VCaP (cell line): Measurements from ENCODE around the gene LHX2.

Experiments
- H3K27ac ChIP-seq: fragments of 450-650 bp; 2 replicates; pipeline ENCODE4 v1.5.1; 2017
- TF ChIP-seq, protein P1 (sequence below): fragments of 450-650 bp; conservative IDR thresholded peaks from 2 replicates; pipeline ENCODE4 v1.5.1; 2017; ENCODE audit warnings: mild to moderate bottlenecking, moderate library complexity

LHX2 gene

DNA sequence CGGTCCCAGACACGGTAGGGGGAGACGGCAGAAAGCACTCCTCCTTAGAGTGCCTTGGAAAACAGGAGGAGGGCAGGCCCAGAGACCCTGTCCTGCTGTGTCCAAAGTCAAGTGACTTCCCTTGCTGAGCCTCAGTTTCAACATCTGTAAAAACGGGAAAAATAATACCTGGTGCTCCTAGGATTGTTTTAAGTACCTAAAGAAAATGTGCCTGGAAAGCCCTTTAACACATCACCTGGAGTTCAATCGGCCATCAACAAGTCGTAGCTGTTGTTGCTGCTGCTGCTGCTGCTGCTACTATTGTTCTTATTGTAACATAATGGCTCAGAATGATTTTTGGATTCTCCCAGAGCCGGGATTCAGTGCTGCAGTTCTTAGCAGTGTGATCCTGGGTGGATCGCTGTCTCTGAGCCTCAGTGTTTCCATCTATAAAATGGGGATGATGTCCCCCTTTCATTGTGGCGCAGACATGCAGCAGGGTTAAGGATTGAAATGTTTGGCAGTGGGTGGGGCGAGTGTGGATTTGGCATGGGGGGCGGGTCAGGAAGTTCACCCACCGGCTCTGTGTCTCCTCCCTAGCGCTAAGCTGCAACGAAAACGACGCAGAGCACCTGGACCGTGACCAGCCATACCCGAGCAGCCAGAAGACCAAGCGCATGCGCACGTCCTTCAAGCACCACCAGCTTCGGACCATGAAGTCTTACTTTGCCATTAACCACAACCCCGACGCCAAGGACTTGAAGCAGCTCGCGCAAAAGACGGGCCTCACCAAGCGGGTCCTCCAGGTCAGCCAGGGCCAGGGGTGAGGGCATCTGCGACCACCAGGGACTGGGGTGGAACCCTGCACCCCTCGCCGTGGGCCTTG, 9.2 kb downstream of the LHX2 start:
- H3K27ac ChIP-seq, result no peak overlapping the region
- TF ChIP-seq, protein P1, sequence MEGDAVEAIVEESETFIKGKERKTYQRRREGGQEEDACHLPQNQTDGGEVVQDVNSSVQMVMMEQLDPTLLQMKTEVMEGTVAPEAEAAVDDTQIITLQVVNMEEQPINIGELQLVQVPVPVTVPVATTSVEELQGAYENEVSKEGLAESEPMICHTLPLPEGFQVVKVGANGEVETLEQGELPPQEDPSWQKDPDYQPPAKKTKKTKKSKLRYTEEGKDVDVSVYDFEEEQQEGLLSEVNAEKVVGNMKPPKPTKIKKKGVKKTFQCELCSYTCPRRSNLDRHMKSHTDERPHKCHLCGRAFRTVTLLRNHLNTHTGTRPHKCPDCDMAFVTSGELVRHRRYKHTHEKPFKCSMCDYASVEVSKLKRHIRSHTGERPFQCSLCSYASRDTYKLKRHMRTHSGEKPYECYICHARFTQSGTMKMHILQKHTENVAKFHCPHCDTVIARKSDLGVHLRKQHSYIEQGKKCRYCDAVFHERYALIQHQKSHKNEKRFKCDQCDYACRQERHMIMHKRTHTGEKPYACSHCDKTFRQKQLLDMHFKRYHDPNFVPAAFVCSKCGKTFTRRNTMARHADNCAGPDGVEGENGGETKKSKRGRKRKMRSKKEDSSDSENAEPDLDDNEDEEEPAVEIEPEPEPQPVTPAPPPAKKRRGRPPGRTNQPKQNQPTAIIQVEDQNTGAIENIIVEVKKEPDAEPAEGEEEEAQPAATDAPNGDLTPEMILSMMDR, result no peak

DNA sequence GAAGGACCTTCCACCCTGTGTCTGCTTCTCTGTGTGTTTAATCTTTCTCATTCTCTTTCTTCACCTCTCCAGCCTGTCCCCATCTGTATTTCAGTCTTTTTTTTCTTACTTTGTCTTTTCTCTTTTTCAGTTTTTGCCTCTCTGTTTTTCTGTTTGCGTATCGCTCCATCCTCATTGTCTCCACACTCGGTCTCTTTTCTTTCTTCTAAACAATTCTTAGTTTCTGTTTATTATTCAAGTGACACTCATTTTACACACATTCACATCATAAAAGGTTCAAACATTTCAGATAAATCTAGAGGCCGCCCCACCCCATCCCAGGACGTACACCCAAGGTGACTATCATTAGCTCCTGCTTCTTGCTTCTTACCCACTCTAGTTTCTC, 9.8 kb downstream of the LHX2 start:
- TF ChIP-seq, protein P1, result no peak
- no peak overlapping the region for H3K27ac ChIP-seq

DNA sequence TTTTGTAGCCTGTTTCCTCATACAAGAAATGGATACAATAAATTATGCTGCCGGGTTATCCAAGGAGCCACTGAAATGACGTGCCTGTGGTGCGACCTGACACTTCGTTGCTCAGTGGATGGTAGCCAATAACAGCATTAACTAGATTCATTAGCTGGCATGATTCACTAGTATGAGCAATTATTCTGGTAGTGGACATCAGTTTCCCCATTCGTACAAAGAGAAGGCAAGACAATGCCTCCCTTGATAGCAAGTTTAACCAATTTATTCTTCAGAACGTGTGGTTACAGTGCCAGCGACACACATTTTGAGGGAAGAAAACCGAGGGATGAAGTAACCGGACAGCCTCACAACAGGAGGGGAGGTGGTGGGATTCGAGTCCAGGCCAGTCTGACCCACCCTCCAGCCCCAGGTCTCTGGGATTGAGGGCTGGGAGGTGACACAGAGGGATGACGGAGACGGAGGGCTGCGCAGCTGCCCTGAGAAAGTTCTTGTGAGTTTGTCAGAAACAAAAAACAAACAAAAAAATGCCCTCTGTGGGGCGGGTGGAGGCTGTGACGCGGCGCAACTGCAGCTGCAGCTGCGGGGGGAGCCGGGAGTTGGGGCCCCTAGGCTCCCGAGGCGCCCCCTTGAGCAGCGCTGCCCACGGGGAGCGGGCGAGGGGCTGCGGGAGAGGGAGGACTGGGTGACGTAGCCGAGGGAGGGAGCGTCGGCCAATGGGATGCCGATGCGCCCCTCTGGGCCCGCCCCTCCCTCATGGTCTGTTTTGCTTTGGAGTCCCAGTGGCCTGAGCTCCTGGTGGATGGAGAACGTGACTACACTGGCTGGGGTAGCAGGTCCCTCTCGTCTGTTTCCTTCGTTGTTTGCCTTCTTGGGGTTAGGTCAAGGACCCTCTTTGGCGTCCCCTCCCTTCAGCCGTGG, 10.9 kb downstream of the LHX2 start:
- TF ChIP-seq, protein P1, result no peak
- no peak overlapping the region for H3K27ac ChIP-seq

DNA sequence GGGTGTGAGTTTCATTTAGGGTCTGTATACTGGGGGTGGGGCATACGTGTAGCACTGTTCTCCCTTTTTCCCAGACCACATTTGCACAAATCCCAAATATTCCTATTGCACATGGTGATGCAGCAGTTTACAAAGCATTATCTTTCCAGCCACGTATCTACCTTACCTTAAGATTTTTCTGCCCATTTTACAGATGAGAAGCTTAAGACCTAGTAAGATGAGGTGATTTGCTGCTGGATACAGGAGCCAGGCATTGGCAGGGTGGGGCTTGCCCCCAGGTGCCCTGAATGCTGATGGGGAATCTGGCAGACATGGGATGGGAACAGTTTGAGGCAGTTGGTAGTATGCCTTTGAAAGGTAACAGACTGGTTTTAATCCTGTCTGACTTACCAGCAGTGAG, 12.5 kb downstream of the LHX2 start:
- TF ChIP-seq, protein P1, result no peak
- H3K27ac ChIP-seq, result no peak overlapping the region

DNA sequence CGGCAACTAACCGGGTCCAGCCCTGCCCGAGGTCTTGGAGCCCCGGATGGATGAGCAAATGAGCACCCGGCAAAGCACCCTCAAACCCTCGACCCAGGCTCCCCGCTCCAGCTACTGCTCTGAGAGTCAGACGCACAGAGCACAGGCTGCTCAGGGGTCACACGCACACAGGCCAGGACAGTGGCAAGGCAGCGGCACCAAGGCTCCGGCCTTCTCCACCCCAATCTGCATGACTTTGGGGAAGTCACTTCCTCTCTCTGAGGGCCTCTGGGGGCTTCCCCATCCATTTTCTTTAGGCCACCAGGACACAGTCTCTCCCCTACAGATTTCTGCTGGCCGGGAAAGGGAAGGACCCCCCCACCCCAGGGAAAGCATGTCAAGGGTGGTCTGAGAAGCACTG, 18.0 kb downstream of the LHX2 start:
- no peak overlapping the region for H3K27ac ChIP-seq
- TF ChIP-seq, protein P1, result no peak

DNA sequence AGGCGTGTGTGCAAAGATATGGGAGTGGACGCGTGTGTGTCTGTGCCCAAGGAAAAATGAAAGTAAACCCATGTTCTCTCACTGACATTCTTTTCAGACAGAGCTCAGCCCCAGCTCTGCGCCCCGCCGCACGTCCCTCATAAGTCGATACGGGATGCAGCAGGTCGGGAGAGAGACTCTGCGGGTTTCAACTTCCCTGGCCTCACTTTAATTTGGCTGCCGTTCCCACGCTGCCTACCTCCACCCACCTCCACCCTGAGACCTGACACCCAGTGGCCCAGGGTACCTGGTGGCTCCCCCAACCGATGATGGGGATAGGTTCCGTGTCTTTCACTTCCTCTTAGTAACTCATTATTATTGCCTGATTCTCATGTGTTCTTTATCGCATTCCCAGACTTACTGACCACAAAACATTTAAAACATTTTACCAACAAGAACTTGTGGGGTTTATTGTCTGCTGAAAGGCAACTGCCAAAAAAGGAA, 19.4 kb downstream of the LHX2 start:
- no peak overlapping the region for H3K27ac ChIP-seq
- TF ChIP-seq, protein P1, result no peak

DNA sequence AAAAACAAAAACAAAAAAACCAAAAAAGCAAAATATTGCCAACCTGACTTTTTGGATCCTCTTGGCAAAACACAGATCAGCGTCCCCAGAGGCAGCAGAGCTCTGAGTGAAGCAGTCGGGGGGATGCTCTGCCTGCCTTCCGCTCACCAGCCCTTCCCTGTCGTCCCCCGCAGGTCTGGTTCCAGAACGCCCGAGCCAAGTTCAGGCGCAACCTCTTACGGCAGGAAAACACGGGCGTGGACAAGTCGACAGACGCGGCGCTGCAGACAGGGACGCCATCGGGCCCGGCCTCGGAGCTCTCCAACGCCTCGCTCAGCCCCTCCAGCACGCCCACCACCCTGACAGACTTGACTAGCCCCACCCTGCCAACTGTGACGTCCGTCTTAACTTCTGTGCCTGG, 20.7 kb downstream of the LHX2 start:
- TF ChIP-seq, protein P1, result no peak
- no peak overlapping the region for H3K27ac ChIP-seq
